ENCODE measurements around the gene PDAP1. TPM values are rescaled to one million over a fixed set of nuclear protein-coding genes. Genes with fewer than 3 reads are reported as not detected.

Gene PDAP1
- total RNA-seq, 2 donors from 2014 or later: 98.6 to 103 TPM

DNA sequence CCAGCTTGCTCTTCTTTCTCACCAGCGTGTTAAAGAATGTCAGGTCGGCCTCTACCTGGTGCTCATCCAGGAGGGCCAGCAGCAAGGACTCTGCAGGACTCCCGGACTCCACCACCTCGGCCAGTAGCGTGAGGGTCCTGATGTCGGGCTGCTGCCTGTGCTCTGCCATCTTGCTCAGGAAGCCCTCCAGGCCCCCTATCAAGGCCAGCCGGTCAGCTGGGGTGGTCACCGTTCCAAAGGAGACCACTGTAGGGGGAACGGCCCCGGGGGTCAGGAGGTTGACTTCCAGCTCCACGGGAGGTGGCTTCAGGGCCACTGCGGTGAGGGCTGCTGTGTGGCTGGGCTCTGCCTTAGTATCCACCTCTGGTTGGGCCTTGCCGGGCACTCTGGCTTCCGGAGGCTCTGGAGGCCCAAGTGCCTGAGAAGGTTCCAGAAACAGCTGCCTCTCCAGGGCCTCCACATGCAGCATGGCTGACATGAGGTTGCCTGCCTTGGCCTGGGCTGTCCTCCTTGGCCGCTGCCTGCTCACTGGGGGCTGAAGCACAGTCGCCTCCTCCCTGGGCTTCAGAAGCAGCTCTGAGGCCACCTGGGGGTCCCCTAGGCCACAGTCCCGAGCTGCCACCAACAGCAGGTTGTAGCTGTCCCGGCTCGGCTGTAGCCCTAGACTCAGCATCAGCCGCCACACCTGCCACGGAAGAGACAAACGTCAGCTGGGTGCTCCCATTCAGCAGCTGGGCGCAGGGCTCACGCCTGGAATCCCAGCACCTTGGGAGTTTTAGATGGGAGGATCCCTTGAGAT, 16.7 kb upstream of the PDAP1 start:
- intact Hi-C loops (cut with DNase I): no loop called here
- DNase-seq (ENCODE audit: low spot score): no peak

DNA sequence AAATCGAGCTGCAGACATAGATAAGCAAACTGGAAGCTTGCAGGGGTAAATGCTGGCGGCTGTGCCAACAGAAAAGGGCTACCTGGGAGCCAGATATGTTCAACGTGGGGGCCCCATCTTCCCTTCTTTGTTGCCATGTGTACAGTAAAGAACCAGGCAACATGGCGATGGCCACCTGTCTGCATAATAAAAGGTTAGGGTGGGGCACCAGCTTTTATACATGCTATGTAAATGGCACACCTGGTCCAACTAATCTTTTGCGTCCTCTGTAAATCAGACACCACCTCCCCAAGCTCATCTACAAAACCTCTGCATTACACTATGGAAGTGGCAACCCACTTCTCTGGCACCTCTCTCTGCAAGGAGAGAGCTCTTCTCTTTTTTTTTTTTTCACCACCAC, 14.2 kb upstream of the PDAP1 start:
- TF ChIP-seq POLR2AphosphoS5 (IDR thresholded peaks at IDR 0.05) (no peak), POLR2A (IDR thresholded peaks at IDR 0.05) (no peak)
- TF ChIP-seq, protein P1, sequence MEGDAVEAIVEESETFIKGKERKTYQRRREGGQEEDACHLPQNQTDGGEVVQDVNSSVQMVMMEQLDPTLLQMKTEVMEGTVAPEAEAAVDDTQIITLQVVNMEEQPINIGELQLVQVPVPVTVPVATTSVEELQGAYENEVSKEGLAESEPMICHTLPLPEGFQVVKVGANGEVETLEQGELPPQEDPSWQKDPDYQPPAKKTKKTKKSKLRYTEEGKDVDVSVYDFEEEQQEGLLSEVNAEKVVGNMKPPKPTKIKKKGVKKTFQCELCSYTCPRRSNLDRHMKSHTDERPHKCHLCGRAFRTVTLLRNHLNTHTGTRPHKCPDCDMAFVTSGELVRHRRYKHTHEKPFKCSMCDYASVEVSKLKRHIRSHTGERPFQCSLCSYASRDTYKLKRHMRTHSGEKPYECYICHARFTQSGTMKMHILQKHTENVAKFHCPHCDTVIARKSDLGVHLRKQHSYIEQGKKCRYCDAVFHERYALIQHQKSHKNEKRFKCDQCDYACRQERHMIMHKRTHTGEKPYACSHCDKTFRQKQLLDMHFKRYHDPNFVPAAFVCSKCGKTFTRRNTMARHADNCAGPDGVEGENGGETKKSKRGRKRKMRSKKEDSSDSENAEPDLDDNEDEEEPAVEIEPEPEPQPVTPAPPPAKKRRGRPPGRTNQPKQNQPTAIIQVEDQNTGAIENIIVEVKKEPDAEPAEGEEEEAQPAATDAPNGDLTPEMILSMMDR (IDR thresholded peaks at IDR 0.05): no peak
- H3K4me3 ChIP-seq: no peak overlapping the region
- intact Hi-C loops (cut with DNase I): no loop called here
- H3K27ac ChIP-seq: no peak overlapping the region
- no peaks in the 10 kb centered on the region for H3K27me3 ChIP-seq (replicated peaks; ENCODE audit: insufficient read depth)
- H3K36me3 ChIP-seq: peaks cover 34 to 45% of the 10 kb centered on the region in 2 donors
- peaks cover 2% of the 10 kb centered on the region for H3K4me1 ChIP-seq (replicated peaks)
- DNase-seq (ENCODE audit: low spot score): no peak
- 59% methylated on average over 5 of the region's 5 CpGs for WGBS
- H3K9me3 ChIP-seq: no peaks in the 10 kb centered on the region

More for the DNA sequence above, 16.7 kb upstream of the PDAP1 start:
- 91% methylated on average over 24 of the region's 24 CpGs for WGBS
- Histone ChIP-seq H3K4me3 (no peak overlapping the region), H3K4me1 (replicated peaks) (peaks cover 2% of the 10 kb centered on the region), H3K27ac (no peak overlapping the region), H3K27me3 (replicated peaks; ENCODE audit: insufficient read depth) (no peaks in the 10 kb centered on the region), H3K9me3 (no peaks in the 10 kb centered on the region), H3K36me3 (peaks cover 18 to 33% of the 10 kb centered on the region in 2 donors)
- TF ChIP-seq, protein P1 (IDR thresholded peaks at IDR 0.05): no peak
- TF ChIP-seq POLR2A (IDR thresholded peaks at IDR 0.05) (no peak), POLR2AphosphoS5 (IDR thresholded peaks at IDR 0.05) (no peak)

DNA sequence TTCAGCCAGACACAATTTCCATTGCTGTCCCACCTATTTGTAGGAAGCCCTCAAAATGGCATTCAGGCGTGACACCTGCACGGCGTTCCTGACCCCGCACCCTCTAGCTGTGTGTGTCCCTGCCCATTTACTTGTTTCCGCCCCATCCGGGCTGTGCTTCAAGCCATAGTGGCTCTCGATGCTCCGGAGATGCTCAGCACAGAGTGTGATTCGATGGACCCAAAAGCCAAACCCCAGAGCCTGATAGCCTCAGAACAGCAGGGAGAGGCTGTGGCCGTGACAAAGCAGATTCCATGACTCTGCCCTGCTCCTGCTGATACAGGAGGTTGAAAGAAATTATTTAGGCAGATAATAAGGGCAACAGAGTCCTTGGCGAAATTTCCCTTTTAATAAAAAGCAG, 13.8 kb upstream of the PDAP1 start:
- intact Hi-C loops (cut with DNase I): no loop called here
- H3K36me3 ChIP-seq: peaks cover 37 to 50% of the 10 kb centered on the region in 2 donors
- H3K9me3 ChIP-seq: no peaks in the 10 kb centered on the region
- WGBS: 81% methylated on average over 11 of the region's 11 CpGs
- H3K27ac ChIP-seq: no peak overlapping the region
- H3K27me3 ChIP-seq (replicated peaks; ENCODE audit: insufficient read depth): no peaks in the 10 kb centered on the region
- DNase-seq (ENCODE audit: low spot score): no peak
- H3K4me3 ChIP-seq: no peak overlapping the region
- H3K4me1 ChIP-seq (replicated peaks): peaks cover 2% of the 10 kb centered on the region
- no peak for TF ChIP-seq POLR2AphosphoS5 (IDR thresholded peaks at IDR 0.05)
- TF ChIP-seq POLR2A (IDR thresholded peaks at IDR 0.05): no peak
- TF ChIP-seq, protein P1 (IDR thresholded peaks at IDR 0.05): no peak

DNA sequence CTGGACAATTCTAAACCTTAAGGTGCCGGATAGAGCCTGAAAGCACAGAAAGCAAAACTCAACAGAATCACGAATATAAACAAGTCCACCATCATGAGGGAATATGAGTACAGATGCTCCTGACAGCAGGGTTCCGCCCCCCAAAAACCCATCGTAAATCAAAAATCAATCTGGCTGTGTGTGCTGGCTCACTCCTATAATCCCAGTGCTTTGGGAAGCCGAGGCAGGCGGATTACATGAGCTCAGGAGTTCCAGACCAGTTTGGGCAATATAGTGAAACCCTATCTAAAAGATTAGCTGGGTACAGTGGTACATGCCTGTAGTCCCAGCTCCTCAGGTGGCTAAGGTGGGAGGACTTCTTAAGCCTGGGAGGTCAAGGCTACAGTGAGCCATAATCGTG, 12.6 kb upstream of the PDAP1 start:
- Histone ChIP-seq H3K9me3 (no peaks in the 10 kb centered on the region), H3K27ac (no peak overlapping the region), H3K36me3 (peaks cover 39 to 53% of the 10 kb centered on the region in 2 donors), H3K27me3 (replicated peaks; ENCODE audit: insufficient read depth) (no peaks in the 10 kb centered on the region), H3K4me1 (replicated peaks) (peaks cover 2% of the 10 kb centered on the region), H3K4me3 (no peak overlapping the region)
- 82% methylated on average over 7 of the region's 7 CpGs for WGBS
- intact Hi-C loops (cut with DNase I): no loop called here
- no peak for TF ChIP-seq POLR2AphosphoS5 (IDR thresholded peaks at IDR 0.05)
- no peak for TF ChIP-seq POLR2A (IDR thresholded peaks at IDR 0.05)
- TF ChIP-seq, protein P1 (IDR thresholded peaks at IDR 0.05): no peak
- no peak for DNase-seq (ENCODE audit: low spot score)

DNA sequence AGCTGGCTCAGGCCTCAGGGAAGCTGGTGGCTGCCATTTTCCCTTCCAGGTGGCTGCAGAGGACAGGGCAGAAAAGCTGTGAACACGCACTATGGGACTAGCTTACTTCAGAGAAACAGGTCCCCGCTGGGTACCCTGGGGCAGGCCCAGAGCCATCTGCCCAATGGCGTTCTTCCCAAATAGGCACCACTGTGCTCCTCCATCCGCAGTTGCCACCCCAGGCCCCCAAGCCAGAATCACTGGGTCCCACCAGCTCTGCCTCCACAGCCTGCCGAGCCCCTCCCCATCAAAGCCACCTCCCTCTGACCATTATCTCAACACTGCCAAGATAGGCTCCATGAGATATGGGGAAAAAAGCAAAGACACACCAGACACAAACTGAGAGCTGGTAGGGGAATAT, 11.8 kb upstream of the PDAP1 start:
- 87% methylated on average over 5 of the region's 5 CpGs for WGBS
- Histone ChIP-seq H3K4me1 (replicated peaks) (peaks cover 2% of the 10 kb centered on the region), H3K4me3 (no peak overlapping the region), H3K36me3 (peaks cover 38 to 51% of the 10 kb centered on the region in 2 donors), H3K27ac (no peak overlapping the region), H3K27me3 (replicated peaks; ENCODE audit: insufficient read depth) (no peaks in the 10 kb centered on the region), H3K9me3 (no peaks in the 10 kb centered on the region)
- intact Hi-C loops (cut with DNase I): no loop called here
- DNase-seq (ENCODE audit: low spot score): no peak
- TF ChIP-seq POLR2AphosphoS5 (IDR thresholded peaks at IDR 0.05) (no peak), POLR2A (IDR thresholded peaks at IDR 0.05) (no peak)
- TF ChIP-seq, protein P1 (IDR thresholded peaks at IDR 0.05): no peak

Measured in prostate gland (tissue), 2 donors.